ENCODE data around the gene CDCA5.
A peak's percentile ranks its signal among the peaks of the same experiment; 100 is the strongest.
"Not testable (repeated sequence)": the region's sequence is repeated elsewhere in the genome, so short reads cannot be mapped to it uniquely, and the experiment has no call there.

Gene CDCA5

GRCh38 chr11:65118891-65119669 is 35.2 kb upstream of the CDCA5 start:
- not testable (repeated sequence) for DNase-seq (ENCODE audit: low read depth)

- no peak for DNase-seq (ENCODE audit: low read depth)
These were observed 34.4 kb upstream of the CDCA5 start for GRCh38 chr11:65118097-65118837.

DNA sequence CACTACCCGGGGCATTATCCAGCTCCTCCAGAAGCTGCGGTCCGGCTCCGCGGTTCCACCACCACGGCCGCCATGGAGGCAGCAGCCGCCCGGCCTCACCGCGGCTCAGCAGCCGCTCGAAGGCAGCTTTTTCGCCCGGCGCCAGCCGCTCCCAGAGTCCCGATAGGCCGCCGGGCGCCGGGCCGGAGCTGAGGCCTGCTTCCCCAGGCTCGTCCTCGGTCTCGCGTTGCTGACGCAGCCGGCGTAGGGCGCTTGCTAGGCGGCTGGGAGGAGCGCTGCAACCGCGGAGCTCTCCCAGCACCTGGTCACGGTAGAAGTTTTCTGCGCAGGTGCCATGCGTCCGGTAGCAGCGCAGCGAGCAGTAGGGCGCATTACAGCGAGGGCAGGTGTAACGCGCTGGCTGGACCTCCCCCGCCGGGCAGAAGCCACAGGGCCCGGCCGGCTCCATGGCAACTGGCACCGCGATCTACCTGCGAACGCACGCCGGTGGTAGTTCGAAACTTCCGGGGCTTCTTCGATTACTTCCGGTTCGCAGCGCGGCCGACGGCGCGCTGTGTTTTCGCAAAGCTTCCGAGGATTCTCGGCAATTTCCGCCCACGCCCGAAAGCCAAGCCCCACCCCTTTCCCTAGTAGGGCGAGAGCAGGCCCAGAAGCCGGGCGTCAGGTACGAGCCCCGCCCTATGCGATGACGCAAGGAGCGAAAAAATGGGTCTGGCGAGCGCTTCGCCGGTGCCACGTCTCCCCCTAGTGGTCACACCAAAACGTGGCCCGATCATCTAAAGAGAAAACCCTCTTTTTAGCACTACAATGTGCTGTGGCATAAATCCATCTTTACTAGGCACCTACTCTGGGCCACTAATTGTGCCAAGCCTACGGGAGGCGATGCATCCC is 33.6 kb upstream of the CDCA5 start, which contains the start of gene ZNHIT2:
TSS of gene ZNHIT2 (minus strand) at position 496 of the 891 bp plus-strand sequence. CDS start at position 448, 48 bp downstream.
- DNase-seq (ENCODE audit: low read depth) = peak; percentile 100

GRCh38 chr11:65116370-65117205 is 32.7 kb upstream of the CDCA5 start:
- peak; percentile 40 for DNase-seq (ENCODE audit: low read depth)

GRCh38 chr11:65115361-65116082 is 31.7 kb upstream of the CDCA5 start:
- DNase-seq (ENCODE audit: low read depth) = no peak

- no peak for DNase-seq (ENCODE audit: low read depth)
These were observed 30.8 kb upstream of the CDCA5 start for GRCh38 chr11:65114538-65115171.

DNA sequence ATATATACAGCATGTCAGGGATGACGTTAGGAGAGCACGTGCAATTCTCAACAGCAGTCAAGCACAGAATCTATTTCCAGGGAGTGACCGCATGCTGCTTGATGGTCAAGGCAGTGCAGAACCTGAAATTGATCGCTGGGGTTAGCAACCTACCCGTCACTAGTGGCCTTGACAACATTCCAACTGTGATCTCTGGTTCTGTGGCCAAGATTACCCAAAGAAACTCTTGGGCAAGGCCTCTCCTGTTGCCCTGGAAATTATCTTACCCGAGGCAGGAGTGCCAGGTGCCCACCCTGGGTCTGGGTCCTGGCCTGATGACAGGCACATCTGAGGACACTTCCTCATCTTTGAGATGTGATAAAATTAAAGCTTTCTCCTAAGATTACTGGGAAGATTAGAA is 30.0 kb upstream of the CDCA5 start:
- DNase-seq (ENCODE audit: low read depth) = no peak

- DNase-seq (ENCODE audit: low read depth) = no peak
These were observed 29.5 kb upstream of the CDCA5 start for GRCh38 chr11:65113361-65113756.

- peak; percentile 58 for DNase-seq (ENCODE audit: low read depth)
These were observed 28.9 kb upstream of the CDCA5 start for GRCh38 chr11:65112546-65113360.

GRCh38 chr11:65111744-65112545 is 28.1 kb upstream of the CDCA5 start, which contains the start of gene TM7SF2:
Gene TM7SF2, plus strand, starts transcription at chr11:65111872. Its CDS starts 144 bp downstream, at chr11:65112016.
- peak; percentile 93 for DNase-seq (ENCODE audit: low read depth)

DNA sequence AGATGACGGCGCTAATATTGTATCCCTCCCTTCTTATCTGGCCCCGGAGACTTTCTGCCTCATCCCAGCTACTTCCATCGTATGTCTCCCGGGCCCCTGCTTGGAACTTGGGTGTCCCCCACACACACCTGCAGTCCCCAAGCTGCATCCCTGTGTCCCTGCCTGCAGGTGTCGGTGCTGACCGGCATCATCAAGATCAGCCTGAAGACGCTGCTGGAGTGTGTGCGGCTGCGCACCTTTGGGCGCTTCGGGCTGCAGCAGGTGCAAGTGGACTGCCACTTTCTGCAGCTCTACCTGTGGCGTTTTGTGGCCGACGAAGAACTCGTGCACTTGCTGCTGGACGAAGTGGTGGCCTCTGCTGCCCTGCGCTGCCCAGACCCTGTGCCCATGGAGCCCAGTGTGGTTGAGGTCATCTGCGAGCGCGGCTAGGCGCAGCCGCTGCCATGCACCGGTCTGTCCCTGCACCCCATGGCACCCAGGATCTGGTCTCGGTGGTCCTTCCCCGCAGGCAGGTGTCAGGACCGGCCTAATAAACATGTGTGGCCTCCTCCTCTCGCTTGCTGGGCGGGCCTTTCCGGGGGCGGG is 27.4 kb upstream of the CDCA5 start:
- no peak for DNase-seq (ENCODE audit: low read depth)

GRCh38 chr11:65110354-65110861 is 26.6 kb upstream of the CDCA5 start:
- DNase-seq (ENCODE audit: low read depth) = peak; percentile 93

DNA sequence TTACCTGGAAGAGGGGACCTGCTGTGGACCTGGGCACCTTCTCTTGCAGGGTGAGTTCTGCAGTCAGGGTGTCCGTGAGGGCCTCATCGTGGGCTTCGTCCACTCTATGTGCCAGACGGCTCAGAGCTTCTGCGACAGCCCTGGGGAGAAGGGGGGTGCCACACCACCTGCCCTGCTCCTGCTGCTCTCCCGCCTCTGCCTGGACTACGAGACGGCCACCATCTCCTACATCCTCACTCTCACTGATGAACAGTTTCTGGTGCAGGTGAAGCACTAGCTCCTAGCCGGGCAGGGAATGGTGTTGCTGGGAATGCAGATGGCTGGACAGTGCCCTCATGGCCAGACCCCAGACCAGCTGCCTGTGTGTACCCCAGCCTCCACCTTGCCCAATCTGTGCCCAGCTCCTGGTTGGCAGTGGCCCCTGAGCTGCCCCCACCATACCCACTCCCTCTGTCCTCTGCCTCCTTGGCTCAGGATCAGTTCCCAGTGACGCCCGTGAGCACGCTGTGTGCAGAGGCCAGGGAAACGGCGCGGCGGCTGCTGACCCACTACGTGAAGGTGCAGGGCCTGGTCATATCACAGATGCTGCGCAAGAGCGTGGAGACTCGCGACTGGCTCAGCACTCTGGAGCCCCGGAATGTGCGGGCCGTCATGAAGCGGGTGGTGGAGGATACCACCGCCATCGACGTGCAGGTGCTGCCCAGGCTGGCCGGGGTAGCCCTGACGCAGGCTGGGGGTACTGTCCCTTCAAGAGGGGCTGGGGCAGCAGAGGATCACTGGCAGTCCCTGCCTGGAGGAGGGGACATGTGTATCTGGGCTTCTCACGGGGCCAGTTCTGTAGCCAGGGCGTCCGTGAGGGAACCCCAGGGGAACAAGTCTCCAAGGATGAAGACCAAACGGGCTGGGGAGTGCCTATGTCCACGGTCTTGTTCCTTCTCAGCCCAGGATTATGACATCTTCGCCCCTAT is 25.7 kb upstream of the CDCA5 start:
- no peak for DNase-seq (ENCODE audit: low read depth)

DNA sequence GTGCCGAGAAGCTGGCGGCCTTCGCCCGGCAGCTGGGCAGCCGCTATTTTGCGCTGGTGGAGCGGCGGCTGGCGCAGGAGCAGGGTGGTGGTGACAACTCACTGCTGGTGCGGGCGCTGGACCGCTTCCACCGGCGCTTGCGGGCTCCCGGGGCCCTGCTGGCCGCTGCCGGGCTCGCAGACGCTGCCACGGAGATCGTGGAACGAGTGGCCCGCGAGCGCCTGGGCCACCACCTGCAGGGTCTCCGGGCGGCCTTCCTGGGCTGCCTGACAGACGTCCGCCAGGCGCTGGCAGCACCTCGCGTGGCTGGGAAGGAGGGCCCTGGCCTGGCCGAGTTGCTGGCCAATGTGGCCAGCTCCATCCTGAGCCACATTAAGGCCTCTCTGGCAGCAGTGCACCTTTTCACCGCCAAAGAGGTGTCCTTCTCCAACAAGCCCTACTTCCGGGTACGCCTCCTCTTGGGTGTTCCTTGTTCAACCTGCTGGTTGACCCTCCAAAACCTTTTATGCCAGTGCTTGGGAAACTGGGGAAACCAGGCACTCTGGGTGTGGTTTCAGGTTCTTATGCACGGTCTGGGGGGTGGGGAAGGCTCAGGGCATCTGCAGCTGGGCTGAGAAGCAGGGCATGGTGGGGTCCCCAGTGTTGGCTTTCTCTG is 24.8 kb upstream of the CDCA5 start:
- no peak for DNase-seq (ENCODE audit: low read depth)

DNA sequence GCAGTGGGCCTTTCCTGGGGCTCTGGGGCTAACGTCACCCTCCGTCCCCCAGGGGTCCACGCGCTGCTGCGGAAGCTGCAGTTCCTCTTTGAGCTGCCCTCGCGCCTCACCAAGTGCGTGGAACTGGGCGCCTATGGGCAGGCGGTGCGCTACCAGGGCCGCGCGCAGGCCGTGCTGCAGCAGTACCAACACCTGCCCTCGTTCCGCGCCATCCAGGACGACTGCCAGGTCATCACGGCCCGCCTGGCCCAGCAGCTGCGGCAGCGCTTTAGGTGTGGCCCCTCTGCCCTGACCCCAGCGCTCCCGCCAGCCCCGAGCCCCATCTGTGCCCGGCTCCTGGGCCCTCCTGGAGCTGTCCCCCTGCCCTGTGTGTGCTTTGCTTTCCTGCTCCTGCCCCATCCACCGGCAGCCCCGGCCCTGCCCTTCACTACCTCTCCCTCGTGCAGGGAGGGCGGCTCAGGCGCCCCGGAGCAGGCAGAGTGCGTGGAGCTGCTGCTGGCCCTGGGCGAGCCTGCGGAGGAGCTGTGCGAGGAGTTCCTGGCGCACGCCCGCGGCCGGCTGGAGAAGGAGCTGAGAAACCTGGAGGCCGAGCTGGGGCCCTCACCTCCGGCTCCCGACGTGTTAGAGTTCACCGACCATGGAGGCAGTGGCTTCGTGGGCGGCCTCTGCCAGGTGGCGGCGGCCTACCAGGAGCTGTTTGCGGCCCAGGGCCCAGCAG is 24.1 kb upstream of the CDCA5 start:
- no peak for DNase-seq (ENCODE audit: low read depth)

Data from stimulated activated CD8-positive, alpha-beta memory T cell treated with anti-CD3 and anti-CD28 coated beads, Interleukin-4, amount 100 ng/mL, for 24 hours (primary cell).